Measurements from ENCODE around the gene ERBB2. TPM values are rescaled to one million over a fixed set of nuclear protein-coding genes. Genes with fewer than 3 reads are reported as not detected.

ERBB2 gene
- total and polyA plus RNA-seq, 9 of the 15 experiments (the other 6 are each of a cell fraction or from before 2014, with no cell fraction given), result 0.74 to 5.6 (median 3.3) TPM

DNA sequence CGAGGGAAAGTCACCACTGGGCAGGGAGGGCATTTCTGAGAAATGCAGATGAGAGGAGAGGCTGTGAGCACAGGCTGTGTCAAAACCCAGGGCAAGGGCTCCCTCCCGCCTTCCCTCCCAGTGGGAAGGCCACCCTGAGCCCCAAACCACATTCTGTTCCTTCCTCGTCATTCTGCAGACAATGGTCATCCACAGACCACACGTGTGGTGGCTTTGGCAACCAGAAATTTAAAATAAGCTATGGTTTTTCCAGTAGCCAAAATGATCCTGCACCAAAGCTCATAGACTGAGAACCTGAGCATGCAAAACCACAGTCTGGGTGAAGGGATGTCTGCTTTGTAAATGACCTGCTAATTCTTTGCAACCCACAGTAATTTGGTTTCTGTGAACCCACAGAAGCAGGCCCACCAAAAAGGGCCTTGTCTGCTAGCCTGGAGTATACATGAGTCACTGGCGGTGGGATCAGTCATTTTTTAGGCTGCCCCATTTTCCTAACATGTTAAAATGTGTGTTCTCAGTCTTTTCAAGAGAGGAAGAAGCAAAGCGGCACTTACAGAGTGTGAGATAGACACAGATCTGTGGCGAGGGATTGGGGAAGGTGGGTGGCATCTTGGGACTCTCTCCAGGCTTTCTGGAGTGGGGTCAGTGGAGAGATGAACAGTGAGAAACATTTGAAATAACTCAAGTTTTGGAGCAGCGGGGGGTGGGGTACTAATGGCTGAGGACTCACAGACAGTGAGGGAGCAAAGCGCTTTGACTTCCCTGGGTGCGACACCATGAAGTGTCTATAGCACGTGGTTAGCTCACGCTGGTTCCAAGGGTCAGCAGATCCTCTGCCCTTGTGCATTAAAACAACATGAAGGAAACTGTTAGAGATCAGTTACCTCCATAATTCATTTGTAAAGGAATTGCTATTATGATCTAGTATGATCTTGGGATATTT lies 58.3 kb downstream of the ERBB2 start:
- Histone ChIP-seq H3K27me3 (ENCODE audit: control insufficient read depth in 2 of 2, insufficient read depth in 2 of 2, low read length in 2 of 2) (peaks cover 15 to 28% of the 10 kb centered on the region in 2 experiments; a peak in 4 of 5 replicates), H3K9me1 (ENCODE audit: control insufficient read depth, insufficient read depth, low read length) (no peaks in the 10 kb centered on the region), H3K4me1 (replicated peaks in 1 of 2; ENCODE audit: control insufficient read depth in 2 of 2, insufficient read depth in 2 of 2, low read length in 2 of 2) (peaks cover 1 to 20% of the 10 kb centered on the region in 2 experiments; a peak in 3 of 5 replicates), H3K27ac (ENCODE audit: extremely low read depth, low read depth, low read length) (no peak overlapping the region), H3K79me2 (ENCODE audit: control insufficient read depth, insufficient read depth, low read length) (no peaks in the 10 kb centered on the region), H2AFZ (ENCODE audit: low read depth, low read length) (no peak overlapping the region), H4K20me1 (replicated peaks; ENCODE audit: control insufficient read depth, insufficient read depth, low read length) (no peaks in the 10 kb centered on the region), H3K4me2 (ENCODE audit: insufficient read depth, low read length) (no peak overlapping the region), H3K4me3 (no peak overlapping the region), H3K9me3 (replicated peaks; ENCODE audit: control insufficient read depth, insufficient read depth, low read depth, low read length) (no peaks in the 10 kb centered on the region), H3K36me3 (ENCODE audit: control insufficient read depth, insufficient read depth, low read length) (no peaks in the 10 kb centered on the region), H3K9ac (ENCODE audit: insufficient read depth in 1 of 2, low read depth in 2 of 2, low read length in 2 of 2) (peak overlapping the region in 1 of 2 experiments; percentile 12; a peak in 1 of 4 replicates)
- BruUV-seq (replicated peaks), result no TSS peak
- TF ChIP-seq GATA2 (CRISPR knock-in tag; IDR thresholded peaks at IDR 0.05), result no peak
- TF ChIP-seq, protein P1, sequence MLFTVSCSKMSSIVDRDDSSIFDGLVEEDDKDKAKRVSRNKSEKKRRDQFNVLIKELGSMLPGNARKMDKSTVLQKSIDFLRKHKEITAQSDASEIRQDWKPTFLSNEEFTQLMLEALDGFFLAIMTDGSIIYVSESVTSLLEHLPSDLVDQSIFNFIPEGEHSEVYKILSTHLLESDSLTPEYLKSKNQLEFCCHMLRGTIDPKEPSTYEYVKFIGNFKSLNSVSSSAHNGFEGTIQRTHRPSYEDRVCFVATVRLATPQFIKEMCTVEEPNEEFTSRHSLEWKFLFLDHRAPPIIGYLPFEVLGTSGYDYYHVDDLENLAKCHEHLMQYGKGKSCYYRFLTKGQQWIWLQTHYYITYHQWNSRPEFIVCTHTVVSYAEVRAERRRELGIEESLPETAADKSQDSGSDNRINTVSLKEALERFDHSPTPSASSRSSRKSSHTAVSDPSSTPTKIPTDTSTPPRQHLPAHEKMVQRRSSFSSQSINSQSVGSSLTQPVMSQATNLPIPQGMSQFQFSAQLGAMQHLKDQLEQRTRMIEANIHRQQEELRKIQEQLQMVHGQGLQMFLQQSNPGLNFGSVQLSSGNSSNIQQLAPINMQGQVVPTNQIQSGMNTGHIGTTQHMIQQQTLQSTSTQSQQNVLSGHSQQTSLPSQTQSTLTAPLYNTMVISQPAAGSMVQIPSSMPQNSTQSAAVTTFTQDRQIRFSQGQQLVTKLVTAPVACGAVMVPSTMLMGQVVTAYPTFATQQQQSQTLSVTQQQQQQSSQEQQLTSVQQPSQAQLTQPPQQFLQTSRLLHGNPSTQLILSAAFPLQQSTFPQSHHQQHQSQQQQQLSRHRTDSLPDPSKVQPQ (CRISPR knock-in tag; IDR thresholded peaks at IDR 0.05; ENCODE audit: borderline replicate concordance), result no peak
- TF ChIP-seq ZNF431 (CRISPR knock-in tag; IDR thresholded peaks at IDR 0.05), result no peak
- TF ChIP-seq ZNF584 (CRISPR knock-in tag; IDR thresholded peaks at IDR 0.05; ENCODE audit: low read depth), result no peak
- TF ChIP-seq GTF2E2 (tag; IDR thresholded peaks at IDR 0.05), result no peak
- no peak for TF ChIP-seq HLTF (IDR thresholded peaks at IDR 0.05)
- TF ChIP-seq, protein P2, sequence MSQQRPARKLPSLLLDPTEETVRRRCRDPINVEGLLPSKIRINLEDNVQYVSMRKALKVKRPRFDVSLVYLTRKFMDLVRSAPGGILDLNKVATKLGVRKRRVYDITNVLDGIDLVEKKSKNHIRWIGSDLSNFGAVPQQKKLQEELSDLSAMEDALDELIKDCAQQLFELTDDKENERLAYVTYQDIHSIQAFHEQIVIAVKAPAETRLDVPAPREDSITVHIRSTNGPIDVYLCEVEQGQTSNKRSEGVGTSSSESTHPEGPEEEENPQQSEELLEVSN (IDR thresholded peaks at IDR 0.05; ENCODE audit: borderline replicate concordance in 1 of 2, extremely low read depth in 1 of 2, insufficient read depth in 1 of 2, insufficient read length in 1 of 2, low read depth in 1 of 2, low read length in 1 of 2, poor library complexity in 1 of 2, severe bottlenecking in 1 of 2), result peak in 1 of 2 experiments; percentile 15
- 0 out of 2 replicates have a peak, but pooled peaks have one; percentile 16 for TF ChIP-seq L3MBTL2 (IDR thresholded peaks at IDR 0.05)
- no peak for TF ChIP-seq ATF2 (CRISPR knock-in tag; IDR thresholded peaks at IDR 0.05)
- TF ChIP-seq STAG1 (CRISPR knock-in tag; IDR thresholded peaks at IDR 0.05; ENCODE audit: borderline replicate concordance), result no peak
- TF ChIP-seq, protein P3, sequence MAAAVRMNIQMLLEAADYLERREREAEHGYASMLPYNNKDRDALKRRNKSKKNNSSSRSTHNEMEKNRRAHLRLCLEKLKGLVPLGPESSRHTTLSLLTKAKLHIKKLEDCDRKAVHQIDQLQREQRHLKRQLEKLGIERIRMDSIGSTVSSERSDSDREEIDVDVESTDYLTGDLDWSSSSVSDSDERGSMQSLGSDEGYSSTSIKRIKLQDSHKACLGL (CRISPR knock-in tag; IDR thresholded peaks at IDR 0.05; ENCODE audit: borderline replicate concordance, poor library complexity, severe bottlenecking), result no peak
- no peak for TF ChIP-seq KLF6 (CRISPR knock-in tag; IDR thresholded peaks at IDR 0.05; ENCODE audit: borderline replicate concordance)
- no peak for TF ChIP-seq ZKSCAN8 (CRISPR knock-in tag; IDR thresholded peaks at IDR 0.05)
- TF ChIP-seq NBN (IDR thresholded peaks at IDR 0.05; ENCODE audit: low read depth), result no peak
- WGBS (ENCODE audit: insufficient coverage, low coverage, missing lambda C conversion rate), result 23% methylated on average over 12 of the region's 12 CpGs
- intact Hi-C loops (cut with micrococcal nuclease), result no loop called here
- ATAC-seq, result no peak
- FAIRE-seq, result no peak
- in situ Hi-C loops (cut with MboI), result loop anchor here (5.0 kb wide), 1 partner anchor 136 kb away; no protein-coding TSS in a partner anchor
- no peak for DNase-seq (ENCODE audit: extremely low read depth in 1 of 4, low spot score in 3 of 4)
- POLR2A ChIA-PET, result interaction anchor here (0.6 to 1.0 kb wide), 2 partner anchors 78 to 450 kb away, joined by 3 read pairs; no protein-coding TSS in a partner anchor
- CTCF ChIA-PET (ENCODE audit: low intra/inter-chr PET ratio), result no interaction called here
